Smooth muscle cell of the umbilical artery (primary cell): ENCODE results near the gene QRSL1. TPM values are rescaled to one million over a fixed set of nuclear protein-coding genes. Genes with fewer than 3 reads are reported as not detected.

Experiments
- total RNA-seq: library from RNA; depleted of rRNA; stranded (reverse); fragments of >200 nt; gene quantifications from 2 replicates; pipeline ENCODE4 v1.2.3, GENCODE V29; 2014

The QRSL1 gene, protein sequence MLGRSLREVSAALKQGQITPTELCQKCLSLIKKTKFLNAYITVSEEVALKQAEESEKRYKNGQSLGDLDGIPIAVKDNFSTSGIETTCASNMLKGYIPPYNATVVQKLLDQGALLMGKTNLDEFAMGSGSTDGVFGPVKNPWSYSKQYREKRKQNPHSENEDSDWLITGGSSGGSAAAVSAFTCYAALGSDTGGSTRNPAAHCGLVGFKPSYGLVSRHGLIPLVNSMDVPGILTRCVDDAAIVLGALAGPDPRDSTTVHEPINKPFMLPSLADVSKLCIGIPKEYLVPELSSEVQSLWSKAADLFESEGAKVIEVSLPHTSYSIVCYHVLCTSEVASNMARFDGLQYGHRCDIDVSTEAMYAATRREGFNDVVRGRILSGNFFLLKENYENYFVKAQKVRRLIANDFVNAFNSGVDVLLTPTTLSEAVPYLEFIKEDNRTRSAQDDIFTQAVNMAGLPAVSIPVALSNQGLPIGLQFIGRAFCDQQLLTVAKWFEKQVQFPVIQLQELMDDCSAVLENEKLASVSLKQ
- 10.4 and 10.7 TPM in 2 replicates for total RNA-seq

GRCh38 chr6:106629103-106629858, at the start of gene QRSL1, which contains the start of gene RTN4IP1:
TSS of gene QRSL1 (plus strand) at chr6:106629578. CDS start at chr6:106629682, 104 bp downstream.
TSS of gene RTN4IP1 (minus strand) at chr6:106629498. CDS start at chr6:106629021, 477 bp downstream.

Other genes with a start within 250 kb of the QRSL1 start
- 4.8 and 6.2 TPM in 2 replicates for gene RTN4IP1, start 80 bp upstream of the QRSL1 start, total RNA-seq